T-helper 2 cell treated with Interferon-gamma antibody and Interleukin-4, amounts not matched to agents 5 μg/mL and 100 μg/mL, for 36 hours (primary cell): ENCODE results near the gene ADARB2.
"Not testable (repeated sequence)": the region's sequence is repeated elsewhere in the genome, so short reads cannot be mapped to it uniquely, and the experiment has no call there.

ENCODE experiments used
- DNase-seq: peaks from one replicate; pipeline ENCODE4 v3.0.0; 2021; ENCODE audit warnings: low spot score
- H3K27ac Mint-ChIP-seq: one replicate; pipeline ENCODE4 v1.8.0; 2021; ENCODE audit warnings: mild to moderate bottlenecking, mixed read lengths
- H3K27me3 Mint-ChIP-seq: one replicate; pipeline ENCODE4 v1.8.0; 2021; ENCODE audit warnings: low read depth, mixed read lengths
- H3K36me3 Mint-ChIP-seq: one replicate; pipeline ENCODE4 v1.8.0; 2021; ENCODE audit warnings: low read depth, mixed read lengths
- H3K4me1 Mint-ChIP-seq: one replicate; pipeline ENCODE4 v1.8.0; 2021; ENCODE audit warnings: low read depth, mixed read lengths
- H3K4me3 Mint-ChIP-seq: one replicate; pipeline ENCODE4 v1.8.0; 2022; ENCODE audit warnings: mild to moderate bottlenecking, moderate library complexity, mixed read lengths
- H3K9me3 Mint-ChIP-seq: one replicate; pipeline ENCODE4 v1.8.0; 2021; ENCODE audit warnings: mixed read lengths

ADARB2 gene

DNA sequence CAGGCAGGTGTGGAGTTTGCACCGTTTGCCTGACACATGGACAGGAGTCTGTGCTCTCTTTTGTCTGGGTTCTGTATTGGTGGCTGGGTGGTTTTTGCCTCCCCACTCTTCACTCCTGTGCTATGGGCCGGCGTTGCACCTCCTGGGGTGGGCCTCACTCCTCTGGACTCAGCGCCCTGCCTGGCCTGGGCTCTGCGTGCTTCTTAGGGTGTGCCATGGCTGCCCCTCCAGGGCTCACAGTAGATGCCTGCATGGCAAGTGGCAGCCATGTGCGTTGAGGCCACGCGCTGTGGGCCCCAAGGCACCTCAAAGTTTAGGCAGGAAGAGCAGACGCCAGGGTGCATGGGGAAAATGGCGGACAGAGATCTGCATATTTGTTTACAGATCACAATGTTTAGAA is 319.8 kb downstream of the ADARB2 start:
- H3K9me3 Mint-ChIP-seq, result no peaks in the 10 kb centered on the region
- no peak overlapping the region for H3K27ac Mint-ChIP-seq
- peaks cover 1% of the 10 kb centered on the region for H3K4me1 Mint-ChIP-seq
- no peaks in the 10 kb centered on the region for H3K36me3 Mint-ChIP-seq
- H3K27me3 Mint-ChIP-seq, result peaks cover 13% of the 10 kb centered on the region
- DNase-seq, result no peak
- no peak overlapping the region for H3K4me3 Mint-ChIP-seq

DNA sequence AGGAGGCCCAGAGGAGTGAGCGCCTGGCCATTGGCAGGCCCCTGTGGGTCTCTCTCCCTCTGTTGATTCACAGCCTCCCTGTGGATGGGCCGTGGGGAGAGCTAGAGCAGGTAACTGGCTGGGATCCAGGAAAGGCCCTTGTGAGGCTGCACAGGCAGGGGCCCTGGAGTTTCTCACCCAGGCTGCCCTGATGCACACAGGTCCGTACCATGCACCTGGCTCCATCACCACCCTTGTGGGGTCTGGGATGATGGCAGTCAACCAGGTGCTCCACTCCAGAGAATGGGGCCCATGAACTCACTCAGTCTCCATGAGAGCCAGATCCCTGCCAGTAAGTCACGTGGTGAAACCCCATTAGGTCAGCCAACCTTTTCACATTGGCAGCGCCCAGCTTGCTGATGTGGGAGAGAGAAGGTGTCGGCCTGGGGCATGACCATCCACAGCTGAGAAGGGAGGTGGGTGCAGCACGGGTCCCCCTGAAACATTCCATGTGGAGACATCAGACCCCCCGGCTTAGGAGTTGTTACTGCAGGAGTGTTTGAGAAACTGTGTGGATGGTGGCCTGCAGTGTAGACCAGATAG is 320.8 kb downstream of the ADARB2 start:
- DNase-seq, result no peak
- Mint-ChIP-seq H3K27ac (no peak overlapping the region), H3K4me3 (no peak overlapping the region), H3K4me1 (peaks cover 1% of the 10 kb centered on the region), H3K9me3 (no peaks in the 10 kb centered on the region), H3K36me3 (no peaks in the 10 kb centered on the region), H3K27me3 (peaks cover 16% of the 10 kb centered on the region)

DNA sequence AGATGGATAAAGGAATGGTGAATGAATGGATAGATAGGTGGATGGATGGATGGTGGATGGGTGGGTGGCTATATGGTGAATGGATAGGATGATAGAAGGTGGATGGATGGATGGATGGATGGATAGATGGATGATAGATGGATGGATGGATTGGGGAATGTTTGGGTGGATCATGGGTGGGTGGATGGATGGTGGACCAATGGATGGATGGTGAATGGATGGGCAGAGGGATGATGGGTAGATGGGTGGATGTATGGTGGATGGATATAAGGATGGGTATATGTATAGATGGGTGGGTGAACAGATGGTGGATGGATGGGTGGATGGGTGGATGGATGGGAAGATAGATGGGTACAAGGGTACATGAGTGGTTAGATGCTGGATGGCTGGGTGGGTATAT is 322.4 kb downstream of the ADARB2 start:
- Mint-ChIP-seq H3K27me3 (peaks cover 8% of the 10 kb centered on the region), H3K36me3 (no peaks in the 10 kb centered on the region), H3K9me3 (no peaks in the 10 kb centered on the region), H3K4me3 (no peak overlapping the region), H3K4me1 (no peaks in the 10 kb centered on the region), H3K27ac (no peak overlapping the region)
- no peak for DNase-seq

DNA sequence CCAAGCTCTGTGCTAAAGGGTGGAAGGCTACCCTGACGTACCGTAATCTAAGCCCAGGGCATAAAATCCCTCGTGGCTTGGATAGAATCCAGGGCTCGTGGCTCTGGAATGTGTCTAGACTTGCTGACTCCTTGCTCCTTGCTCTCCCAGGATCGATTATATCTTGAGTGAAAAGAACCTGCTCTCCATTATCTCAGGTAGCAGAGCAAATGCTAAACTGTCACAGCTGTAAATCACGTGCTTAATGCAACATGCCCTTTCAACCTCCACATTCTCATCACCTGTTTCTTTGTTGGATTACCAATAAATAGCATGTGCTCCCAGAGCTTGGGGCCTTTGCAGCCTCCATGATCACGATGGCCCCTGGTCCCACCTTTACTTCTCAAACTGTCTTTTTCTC is 323.0 kb downstream of the ADARB2 start:
- H3K27me3 Mint-ChIP-seq, DNase-seq, H3K4me3 Mint-ChIP-seq, H3K36me3 Mint-ChIP-seq, H3K27ac Mint-ChIP-seq, H3K4me1 Mint-ChIP-seq, H3K9me3 Mint-ChIP-seq: not testable (repeated sequence)

DNA sequence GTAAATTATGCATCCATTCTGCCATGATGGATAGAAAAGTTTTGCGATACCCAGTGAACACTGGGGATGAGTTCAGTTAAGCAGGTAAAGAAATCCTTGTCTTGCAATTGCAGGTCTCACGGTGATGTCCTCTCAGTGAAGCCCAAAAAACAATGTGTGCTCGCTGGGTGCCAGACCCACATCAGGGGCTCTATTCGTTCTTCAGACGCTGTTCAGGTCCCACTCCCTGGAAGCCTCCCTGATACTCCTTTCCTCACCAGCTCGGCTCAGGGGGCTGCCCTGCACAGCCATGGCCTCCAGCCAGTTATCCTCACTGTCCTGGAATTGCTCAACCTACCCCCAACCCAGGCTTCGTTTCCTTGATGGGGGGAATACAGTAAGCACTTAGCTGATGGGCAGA is 323.5 kb downstream of the ADARB2 start:
- H3K9me3 Mint-ChIP-seq, result no peaks in the 10 kb centered on the region
- no peaks in the 10 kb centered on the region for H3K36me3 Mint-ChIP-seq
- H3K4me3 Mint-ChIP-seq, result no peak overlapping the region
- no peak overlapping the region for H3K27ac Mint-ChIP-seq
- no peaks in the 10 kb centered on the region for H3K4me1 Mint-ChIP-seq
- no peak for DNase-seq
- H3K27me3 Mint-ChIP-seq, result peaks cover 8% of the 10 kb centered on the region

DNA sequence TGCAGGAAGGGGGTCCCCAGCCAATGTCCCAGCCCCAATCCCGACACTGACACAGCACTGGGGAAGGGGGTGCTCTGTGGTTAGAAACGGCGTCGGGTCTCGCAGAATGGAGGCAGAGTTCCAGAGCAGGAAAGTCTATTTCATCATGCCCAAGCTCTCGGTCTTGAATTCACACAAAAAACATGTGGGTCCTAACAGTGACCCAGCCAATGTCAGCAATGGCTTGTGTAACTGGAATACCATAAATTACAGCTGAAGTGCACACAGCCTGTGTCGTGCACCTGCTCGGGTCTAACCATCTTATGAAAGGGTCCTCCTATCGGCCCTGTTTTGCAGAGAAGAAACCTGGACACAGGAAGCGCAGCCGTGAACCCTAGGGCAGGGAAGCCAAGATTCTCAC is 324.1 kb downstream of the ADARB2 start:
- Mint-ChIP-seq H3K27me3 (peaks cover 8% of the 10 kb centered on the region), H3K9me3 (no peaks in the 10 kb centered on the region), H3K36me3 (no peaks in the 10 kb centered on the region), H3K4me3 (no peak overlapping the region), H3K27ac (no peak overlapping the region), H3K4me1 (no peaks in the 10 kb centered on the region)
- DNase-seq, result no peak

DNA sequence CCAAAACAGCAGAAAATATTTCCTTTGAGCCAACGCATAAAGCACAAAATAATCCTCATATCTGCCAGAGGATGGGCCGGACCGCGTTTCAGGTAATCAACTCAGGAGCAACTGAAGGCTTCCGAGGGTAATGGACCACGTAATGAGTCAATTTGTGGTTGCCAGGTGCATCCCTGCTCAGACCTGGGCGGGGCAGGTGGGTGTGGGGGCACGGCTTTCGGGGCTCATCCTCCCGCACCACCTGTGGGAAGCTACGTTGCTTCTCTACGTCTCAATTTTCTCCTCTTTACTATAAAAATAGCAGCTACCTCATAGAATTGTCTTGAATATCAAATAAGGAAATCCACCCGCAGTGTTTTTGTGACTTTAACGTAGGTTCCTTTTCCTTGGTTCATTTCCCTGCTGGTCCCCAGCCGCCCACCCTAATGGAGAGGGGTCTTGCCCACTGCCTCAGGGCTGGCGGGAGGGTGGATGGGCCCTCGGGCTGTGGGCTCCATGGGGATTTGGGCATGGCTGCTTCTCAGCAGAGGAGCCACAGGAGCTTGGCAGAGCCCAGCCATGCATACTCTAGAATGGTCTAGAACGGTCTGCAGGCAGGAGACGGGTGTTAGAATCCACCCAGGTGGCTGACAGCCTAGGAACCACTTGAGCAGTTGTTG is 324.7 kb downstream of the ADARB2 start:
- Mint-ChIP-seq H3K4me3 (no peak overlapping the region), H3K27me3 (peaks cover 8% of the 10 kb centered on the region), H3K36me3 (no peaks in the 10 kb centered on the region)

DNA sequence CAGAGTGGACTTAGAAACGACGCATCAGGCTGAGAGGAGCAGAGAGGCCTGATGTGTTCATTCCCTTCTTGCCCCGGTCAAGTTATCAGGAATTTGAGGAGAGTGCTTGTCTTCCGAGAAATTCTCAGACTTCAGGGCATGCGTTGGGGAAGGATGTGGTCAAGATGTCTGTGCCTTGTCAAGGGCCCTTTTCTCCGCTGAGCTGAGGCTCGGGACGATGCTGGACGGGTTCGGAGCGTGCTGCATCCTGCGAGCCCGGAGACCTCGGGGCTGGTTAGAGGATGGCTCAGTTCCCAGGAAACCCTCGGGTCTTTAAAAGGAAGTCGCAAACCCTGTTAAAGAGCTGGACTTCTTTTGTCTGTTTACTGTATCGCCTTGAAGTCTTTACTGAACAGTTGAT is 325.4 kb downstream of the ADARB2 start:
- no peaks in the 10 kb centered on the region for H3K9me3 Mint-ChIP-seq
- peaks cover 8% of the 10 kb centered on the region for H3K27me3 Mint-ChIP-seq
- H3K4me3 Mint-ChIP-seq, result no peak overlapping the region
- H3K36me3 Mint-ChIP-seq, result no peaks in the 10 kb centered on the region
- no peak overlapping the region for H3K27ac Mint-ChIP-seq
- no peaks in the 10 kb centered on the region for H3K4me1 Mint-ChIP-seq
- DNase-seq, result no peak

More for the DNA sequence above, 324.7 kb downstream of the ADARB2 start:
- DNase-seq, result no peak
- Mint-ChIP-seq H3K4me1 (no peaks in the 10 kb centered on the region), H3K9me3 (no peaks in the 10 kb centered on the region), H3K27ac (no peak overlapping the region)

DNA sequence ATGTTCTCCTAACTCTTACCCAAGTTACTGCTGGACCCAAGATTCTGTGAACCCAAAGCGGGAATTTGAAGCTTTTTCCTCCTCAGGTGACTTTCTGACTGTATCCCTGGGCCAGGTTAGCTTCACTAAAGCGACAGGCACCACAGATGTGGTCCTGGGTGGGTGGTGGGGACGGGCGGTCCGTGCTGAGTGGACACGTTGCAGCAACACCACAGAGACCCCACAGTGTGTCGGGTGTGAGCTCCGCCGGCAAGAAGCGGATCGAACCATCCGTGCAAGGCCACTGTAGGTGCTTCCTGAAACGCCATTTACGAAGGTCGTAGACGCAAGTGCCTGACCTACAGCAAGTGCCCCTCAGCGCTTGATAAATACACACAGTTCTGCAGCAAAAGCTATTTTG is 325.9 kb downstream of the ADARB2 start:
- Mint-ChIP-seq H3K36me3 (no peaks in the 10 kb centered on the region), H3K9me3 (no peaks in the 10 kb centered on the region), H3K4me3 (no peak overlapping the region), H3K4me1 (no peaks in the 10 kb centered on the region), H3K27me3 (peaks cover 8% of the 10 kb centered on the region), H3K27ac (no peak overlapping the region)
- no peak for DNase-seq

DNA sequence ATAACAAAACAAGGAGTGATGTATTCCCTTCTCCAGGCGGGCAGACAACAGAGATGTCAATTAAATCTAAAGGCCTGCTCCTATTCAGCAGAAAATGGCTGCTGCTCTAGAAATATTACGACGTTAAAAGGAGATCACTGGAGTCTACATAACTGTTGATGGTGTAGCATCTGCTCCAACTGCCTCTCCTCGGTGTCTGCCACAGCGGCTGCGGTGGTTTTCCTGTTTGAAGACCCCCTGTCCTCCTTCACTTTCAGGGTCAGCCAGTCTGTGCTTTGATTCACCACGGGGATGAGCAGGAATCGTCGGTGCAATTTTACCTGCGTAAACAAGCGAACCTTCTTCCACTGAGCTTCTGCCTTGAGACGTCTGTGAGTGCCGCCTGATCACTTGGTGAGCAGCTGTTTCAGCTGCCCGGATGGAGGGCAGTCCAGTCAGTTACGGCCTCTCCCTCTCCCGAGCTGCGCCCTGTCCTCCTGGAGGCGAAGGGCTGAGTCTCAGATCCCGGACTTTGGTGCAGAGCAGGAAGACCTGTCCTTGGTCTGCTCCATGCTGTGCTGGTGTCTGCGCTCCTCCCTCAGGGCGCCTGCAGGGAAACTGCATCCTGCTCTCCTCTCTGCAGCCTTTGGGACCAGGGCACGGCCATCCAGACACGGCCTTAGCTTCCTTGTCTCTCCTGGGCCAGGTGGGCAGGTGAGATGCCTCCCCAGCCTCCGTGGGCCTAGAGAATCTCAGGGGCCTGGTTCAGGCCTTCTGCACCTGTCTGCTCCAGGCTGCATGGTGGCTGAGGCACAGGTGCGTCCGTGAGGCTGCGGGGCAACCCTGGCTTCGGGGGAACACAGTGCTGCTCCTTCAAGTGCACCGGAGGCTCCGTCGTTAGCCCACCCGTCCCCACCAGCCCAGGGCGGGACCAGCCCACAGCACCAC is 326.6 kb downstream of the ADARB2 start:
- DNase-seq, result no peak
- H3K4me3 Mint-ChIP-seq, result no peak overlapping the region
- H3K9me3 Mint-ChIP-seq, result no peaks in the 10 kb centered on the region
- H3K36me3 Mint-ChIP-seq, result no peaks in the 10 kb centered on the region
- H3K4me1 Mint-ChIP-seq, result no peaks in the 10 kb centered on the region
- H3K27me3 Mint-ChIP-seq, result peaks cover 8% of the 10 kb centered on the region
- H3K27ac Mint-ChIP-seq, result no peak overlapping the region

DNA sequence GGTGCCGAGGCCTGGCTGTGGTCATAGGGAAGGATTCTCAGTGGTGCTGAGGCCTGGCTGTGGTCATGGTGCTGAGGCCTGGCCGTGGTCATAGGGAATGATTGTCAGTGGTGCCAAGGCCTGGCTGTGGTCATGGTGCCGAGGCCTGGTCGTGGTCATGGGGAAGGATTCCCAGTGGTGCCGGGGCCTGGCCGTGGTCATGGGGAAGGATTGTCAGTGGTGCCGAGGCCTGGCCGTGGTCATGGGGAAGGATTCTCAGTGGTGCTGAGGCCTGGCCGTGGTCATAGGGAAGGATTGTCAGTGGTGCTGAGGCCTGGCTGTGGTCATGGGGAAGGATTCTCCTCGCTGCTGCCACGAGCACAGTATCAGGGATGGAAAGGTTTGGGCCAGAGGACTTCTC is 327.3 kb downstream of the ADARB2 start:
- Mint-ChIP-seq H3K27me3 (peaks cover 8% of the 10 kb centered on the region), H3K4me3 (no peak overlapping the region), H3K36me3 (no peaks in the 10 kb centered on the region), H3K27ac (no peak overlapping the region), H3K9me3 (no peaks in the 10 kb centered on the region), H3K4me1 (no peaks in the 10 kb centered on the region)
- no peak for DNase-seq

DNA sequence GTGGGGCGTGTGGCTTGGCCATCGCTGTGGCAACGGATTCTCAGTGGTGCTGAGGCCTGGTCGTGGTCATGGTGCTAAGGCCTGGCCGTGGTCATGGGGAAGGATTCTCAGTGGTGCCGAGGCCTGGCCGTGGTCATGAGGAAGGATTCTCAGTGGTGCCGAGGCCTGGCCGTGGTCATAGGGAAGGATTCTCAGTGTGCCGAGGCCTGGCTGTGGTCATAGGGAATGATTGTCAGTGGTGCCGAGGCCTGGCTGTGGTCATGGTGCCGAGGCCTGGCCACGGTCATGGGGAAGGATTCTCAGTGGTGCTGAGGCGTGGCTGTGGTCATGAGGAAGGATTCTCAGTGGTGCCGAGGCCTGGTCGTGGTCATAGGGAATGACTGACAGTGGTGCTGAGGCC is 327.9 kb downstream of the ADARB2 start:
- peaks cover 8% of the 10 kb centered on the region for H3K27me3 Mint-ChIP-seq
- DNase-seq, result no peak
- no peak overlapping the region for H3K27ac Mint-ChIP-seq

DNA sequence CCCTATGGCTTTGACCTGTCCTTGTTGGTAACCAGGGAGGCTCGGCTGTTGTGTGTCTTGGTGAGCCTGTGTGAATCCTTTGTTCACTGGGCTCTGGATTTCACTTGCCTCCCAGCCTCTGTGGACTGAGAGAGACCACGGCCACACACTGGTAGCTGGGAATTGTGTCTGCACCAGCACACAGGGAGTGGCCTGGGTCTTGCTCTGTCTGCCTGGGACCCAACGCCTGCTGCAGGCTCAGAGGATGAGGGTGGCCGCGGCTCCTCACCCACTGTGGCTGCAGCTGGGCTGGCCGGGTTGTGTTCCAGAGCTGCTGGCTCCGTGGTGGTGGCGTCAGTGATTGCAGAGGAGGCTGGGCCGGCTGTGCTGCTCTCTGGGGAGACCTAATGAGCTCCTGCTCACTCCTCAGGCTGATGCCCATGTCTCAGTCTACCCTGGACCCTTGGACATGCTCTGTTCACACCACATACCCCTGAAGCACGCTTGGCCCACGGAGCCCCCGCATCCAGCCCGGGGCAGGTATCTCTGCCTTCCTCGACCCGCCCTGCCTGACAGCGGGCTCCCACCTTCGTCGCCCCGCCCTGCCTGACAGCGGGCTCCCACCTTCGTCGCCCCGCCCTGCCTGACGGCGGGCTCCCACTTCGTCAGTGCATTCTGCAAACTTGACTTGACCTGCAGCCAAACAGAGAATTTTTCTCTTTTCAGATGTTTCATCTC is 328.5 kb downstream of the ADARB2 start:
- Mint-ChIP-seq H3K36me3 (no peaks in the 10 kb centered on the region), H3K4me3 (no peak overlapping the region), H3K27ac (no peak overlapping the region), H3K4me1 (no peaks in the 10 kb centered on the region), H3K9me3 (no peaks in the 10 kb centered on the region), H3K27me3 (peaks cover 8% of the 10 kb centered on the region)
- DNase-seq, result no peak

More for the DNA sequence above, 327.9 kb downstream of the ADARB2 start:
- no peak overlapping the region for H3K4me3 Mint-ChIP-seq
- H3K9me3 Mint-ChIP-seq, result no peaks in the 10 kb centered on the region
- H3K36me3 Mint-ChIP-seq, result no peaks in the 10 kb centered on the region
- H3K4me1 Mint-ChIP-seq, result no peaks in the 10 kb centered on the region
